ENCODE data around the gene FOXD4L1.
"Not testable (repeated sequence)": the region's sequence is repeated elsewhere in the genome, so short reads cannot be mapped to it uniquely, and the experiment has no call there.

DNA sequence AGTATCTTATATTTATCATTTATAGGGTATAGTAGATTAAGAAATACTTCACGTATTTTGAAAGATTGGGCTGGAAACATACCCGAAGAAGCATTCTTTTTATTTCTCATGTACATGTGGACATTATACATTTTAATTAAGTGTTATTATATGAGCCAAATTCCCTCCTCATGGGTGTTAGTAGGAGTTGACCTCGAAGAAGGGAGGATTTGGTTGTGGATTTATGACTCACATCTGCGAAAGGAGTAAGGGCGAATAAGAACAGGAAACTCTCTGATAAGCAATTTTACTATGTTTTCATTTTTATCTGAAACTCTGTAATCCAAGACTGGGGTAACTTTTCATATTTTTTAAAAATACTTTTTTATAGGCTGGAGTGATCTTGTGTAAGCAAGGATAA, 23.0 kb downstream of the FOXD4L1 start:
- TF ChIP-seq POLR2A (IDR thresholded peaks at IDR 0.05; ENCODE audit: low read length); ZC3H11A (IDR thresholded peaks at IDR 0.05): not testable (repeated sequence)
- TF ChIP-seq, protein P1, sequence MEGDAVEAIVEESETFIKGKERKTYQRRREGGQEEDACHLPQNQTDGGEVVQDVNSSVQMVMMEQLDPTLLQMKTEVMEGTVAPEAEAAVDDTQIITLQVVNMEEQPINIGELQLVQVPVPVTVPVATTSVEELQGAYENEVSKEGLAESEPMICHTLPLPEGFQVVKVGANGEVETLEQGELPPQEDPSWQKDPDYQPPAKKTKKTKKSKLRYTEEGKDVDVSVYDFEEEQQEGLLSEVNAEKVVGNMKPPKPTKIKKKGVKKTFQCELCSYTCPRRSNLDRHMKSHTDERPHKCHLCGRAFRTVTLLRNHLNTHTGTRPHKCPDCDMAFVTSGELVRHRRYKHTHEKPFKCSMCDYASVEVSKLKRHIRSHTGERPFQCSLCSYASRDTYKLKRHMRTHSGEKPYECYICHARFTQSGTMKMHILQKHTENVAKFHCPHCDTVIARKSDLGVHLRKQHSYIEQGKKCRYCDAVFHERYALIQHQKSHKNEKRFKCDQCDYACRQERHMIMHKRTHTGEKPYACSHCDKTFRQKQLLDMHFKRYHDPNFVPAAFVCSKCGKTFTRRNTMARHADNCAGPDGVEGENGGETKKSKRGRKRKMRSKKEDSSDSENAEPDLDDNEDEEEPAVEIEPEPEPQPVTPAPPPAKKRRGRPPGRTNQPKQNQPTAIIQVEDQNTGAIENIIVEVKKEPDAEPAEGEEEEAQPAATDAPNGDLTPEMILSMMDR (IDR thresholded peaks at IDR 0.05): not testable (repeated sequence)
- TF ChIP-seq, protein P2, sequence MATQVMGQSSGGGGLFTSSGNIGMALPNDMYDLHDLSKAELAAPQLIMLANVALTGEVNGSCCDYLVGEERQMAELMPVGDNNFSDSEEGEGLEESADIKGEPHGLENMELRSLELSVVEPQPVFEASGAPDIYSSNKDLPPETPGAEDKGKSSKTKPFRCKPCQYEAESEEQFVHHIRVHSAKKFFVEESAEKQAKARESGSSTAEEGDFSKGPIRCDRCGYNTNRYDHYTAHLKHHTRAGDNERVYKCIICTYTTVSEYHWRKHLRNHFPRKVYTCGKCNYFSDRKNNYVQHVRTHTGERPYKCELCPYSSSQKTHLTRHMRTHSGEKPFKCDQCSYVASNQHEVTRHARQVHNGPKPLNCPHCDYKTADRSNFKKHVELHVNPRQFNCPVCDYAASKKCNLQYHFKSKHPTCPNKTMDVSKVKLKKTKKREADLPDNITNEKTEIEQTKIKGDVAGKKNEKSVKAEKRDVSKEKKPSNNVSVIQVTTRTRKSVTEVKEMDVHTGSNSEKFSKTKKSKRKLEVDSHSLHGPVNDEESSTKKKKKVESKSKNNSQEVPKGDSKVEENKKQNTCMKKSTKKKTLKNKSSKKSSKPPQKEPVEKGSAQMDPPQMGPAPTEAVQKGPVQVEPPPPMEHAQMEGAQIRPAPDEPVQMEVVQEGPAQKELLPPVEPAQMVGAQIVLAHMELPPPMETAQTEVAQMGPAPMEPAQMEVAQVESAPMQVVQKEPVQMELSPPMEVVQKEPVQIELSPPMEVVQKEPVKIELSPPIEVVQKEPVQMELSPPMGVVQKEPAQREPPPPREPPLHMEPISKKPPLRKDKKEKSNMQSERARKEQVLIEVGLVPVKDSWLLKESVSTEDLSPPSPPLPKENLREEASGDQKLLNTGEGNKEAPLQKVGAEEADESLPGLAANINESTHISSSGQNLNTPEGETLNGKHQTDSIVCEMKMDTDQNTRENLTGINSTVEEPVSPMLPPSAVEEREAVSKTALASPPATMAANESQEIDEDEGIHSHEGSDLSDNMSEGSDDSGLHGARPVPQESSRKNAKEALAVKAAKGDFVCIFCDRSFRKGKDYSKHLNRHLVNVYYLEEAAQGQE (IDR thresholded peaks at IDR 0.05): not testable (repeated sequence)
- TF ChIP-seq, protein P3, sequence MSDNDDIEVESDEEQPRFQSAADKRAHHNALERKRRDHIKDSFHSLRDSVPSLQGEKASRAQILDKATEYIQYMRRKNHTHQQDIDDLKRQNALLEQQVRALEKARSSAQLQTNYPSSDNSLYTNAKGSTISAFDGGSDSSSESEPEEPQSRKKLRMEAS (IDR thresholded peaks at IDR 0.05): not testable (repeated sequence)
- TF ChIP-seq, protein P4, sequence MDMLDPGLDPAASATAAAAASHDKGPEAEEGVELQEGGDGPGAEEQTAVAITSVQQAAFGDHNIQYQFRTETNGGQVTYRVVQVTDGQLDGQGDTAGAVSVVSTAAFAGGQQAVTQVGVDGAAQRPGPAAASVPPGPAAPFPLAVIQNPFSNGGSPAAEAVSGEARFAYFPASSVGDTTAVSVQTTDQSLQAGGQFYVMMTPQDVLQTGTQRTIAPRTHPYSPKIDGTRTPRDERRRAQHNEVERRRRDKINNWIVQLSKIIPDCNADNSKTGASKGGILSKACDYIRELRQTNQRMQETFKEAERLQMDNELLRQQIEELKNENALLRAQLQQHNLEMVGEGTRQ (IDR thresholded peaks at IDR 0.05): not testable (repeated sequence)
